ENCODE data around the gene GOLGA3.

Gene GOLGA3

DNA sequence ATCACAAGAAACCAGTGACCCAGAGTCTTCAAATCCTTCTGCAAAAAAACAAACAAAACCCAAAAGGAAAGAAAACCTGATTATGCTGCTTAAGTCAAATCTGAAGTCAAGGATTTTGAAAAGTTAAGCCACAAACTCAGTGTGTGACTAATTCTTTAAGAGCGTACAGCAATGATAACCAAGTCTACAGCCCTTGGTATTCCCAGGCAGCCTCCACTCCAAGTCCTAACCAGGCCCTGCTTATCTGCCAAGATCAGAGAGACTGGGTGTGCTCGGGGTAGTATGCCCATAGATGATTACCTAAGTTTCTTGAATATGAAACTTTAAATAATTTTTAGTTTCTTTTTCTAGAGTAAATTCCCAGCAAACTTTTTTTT lies 104.9 kb downstream of the GOLGA3 start:
- TF ChIP-seq FOXP2 (optimal IDR thresholded peaks at IDR 0.05; ENCODE audit: borderline replicate concordance, extremely low read depth, extremely low read length, insufficient read depth): no peak
- TF ChIP-seq SIN3A (IDR thresholded peaks at IDR 0.05; ENCODE audit: borderline replicate concordance, insufficient read depth, low read length): no peak
- TF ChIP-seq, protein P1, sequence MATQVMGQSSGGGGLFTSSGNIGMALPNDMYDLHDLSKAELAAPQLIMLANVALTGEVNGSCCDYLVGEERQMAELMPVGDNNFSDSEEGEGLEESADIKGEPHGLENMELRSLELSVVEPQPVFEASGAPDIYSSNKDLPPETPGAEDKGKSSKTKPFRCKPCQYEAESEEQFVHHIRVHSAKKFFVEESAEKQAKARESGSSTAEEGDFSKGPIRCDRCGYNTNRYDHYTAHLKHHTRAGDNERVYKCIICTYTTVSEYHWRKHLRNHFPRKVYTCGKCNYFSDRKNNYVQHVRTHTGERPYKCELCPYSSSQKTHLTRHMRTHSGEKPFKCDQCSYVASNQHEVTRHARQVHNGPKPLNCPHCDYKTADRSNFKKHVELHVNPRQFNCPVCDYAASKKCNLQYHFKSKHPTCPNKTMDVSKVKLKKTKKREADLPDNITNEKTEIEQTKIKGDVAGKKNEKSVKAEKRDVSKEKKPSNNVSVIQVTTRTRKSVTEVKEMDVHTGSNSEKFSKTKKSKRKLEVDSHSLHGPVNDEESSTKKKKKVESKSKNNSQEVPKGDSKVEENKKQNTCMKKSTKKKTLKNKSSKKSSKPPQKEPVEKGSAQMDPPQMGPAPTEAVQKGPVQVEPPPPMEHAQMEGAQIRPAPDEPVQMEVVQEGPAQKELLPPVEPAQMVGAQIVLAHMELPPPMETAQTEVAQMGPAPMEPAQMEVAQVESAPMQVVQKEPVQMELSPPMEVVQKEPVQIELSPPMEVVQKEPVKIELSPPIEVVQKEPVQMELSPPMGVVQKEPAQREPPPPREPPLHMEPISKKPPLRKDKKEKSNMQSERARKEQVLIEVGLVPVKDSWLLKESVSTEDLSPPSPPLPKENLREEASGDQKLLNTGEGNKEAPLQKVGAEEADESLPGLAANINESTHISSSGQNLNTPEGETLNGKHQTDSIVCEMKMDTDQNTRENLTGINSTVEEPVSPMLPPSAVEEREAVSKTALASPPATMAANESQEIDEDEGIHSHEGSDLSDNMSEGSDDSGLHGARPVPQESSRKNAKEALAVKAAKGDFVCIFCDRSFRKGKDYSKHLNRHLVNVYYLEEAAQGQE (IDR thresholded peaks at IDR 0.05; ENCODE audit: insufficient read depth in 1 of 2, low read depth in 2 of 2, low read length in 2 of 2): no peak
- no peak for TF ChIP-seq TAF1 (IDR thresholded peaks at IDR 0.05; ENCODE audit: borderline replicate concordance, insufficient read depth, low read length)
- no peak; the same call in 1 of the 2 replicates for TF ChIP-seq POLR2AphosphoS5 (IDR thresholded peaks at IDR 0.05; ENCODE audit: low read depth, low read length)

DNA sequence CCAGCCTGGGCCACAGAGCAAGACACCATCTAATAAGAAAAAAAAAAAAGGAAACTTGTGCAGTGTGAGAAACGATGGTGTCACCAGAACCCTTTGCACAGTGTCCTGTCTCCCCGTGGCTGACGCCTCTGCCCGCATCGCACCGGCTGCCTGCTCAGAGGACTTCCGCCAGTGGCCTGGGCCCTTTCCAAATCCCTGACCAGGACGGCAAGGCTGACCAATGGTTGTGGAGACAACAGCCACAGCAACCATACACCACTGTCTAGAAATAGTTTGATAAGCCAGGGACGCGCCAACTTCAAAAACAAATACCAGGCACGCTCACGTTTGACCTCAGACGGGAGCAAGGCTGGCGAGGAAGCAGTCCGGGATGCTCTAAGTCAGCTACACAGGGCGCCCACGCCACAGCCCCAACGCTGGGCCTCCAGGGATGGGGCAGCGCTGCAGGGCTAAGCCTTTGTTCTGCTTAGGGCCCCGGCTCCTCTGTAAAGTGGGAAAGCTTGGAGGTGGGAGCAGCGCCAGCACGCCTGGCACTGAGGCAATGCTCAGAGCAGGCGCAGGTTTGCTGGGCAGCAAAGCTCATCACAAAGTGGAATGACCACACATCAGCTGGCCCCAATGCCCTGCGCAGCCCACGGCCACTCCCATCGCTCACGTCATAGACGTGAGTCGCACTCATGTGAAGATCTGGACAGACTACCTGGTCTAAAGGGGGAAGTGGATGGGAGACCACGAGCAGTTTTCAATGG lies 105.5 kb downstream of the GOLGA3 start:
- TF ChIP-seq POLR2AphosphoS5 (IDR thresholded peaks at IDR 0.05; ENCODE audit: low read depth, low read length) (peak; percentile 22), TAF1 (IDR thresholded peaks at IDR 0.05; ENCODE audit: borderline replicate concordance, insufficient read depth, low read length) (no peak)

DNA sequence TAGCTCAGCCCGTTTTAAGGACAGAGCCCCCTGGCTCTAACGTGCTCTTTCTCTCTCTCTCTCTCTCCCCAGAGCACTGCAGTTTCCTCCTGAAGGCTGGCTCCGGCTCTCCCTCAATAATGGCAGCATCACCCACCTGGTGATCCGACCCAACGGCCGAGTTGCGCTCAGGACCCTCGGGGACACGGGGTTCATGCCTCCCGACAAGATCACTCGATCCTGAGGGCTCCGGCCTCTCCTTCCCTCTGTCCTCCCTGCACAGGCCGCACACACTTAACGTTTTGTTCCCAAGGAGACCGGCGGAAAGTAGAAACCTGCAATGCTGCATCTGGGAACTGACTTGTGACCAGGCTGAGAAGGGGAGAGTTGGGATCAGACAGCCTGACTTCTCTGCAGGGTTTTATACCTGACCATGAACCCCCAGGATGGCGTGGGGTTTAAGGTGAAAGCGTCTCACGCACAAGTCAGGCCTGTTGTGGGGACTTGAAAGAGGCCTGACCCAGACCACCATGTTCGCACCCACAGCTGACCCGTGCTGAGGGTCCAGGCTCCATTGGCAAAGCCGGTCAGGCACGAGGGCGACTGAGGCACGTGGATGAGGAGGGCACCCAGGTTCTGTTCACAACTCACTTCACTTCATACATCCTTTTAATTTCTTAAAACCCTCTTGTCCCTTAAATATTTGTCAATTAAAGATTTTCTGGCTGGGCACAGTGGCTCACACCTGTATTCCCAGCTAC lies 107.9 kb downstream of the GOLGA3 start:
- TF ChIP-seq SIN3A (IDR thresholded peaks at IDR 0.05; ENCODE audit: borderline replicate concordance, insufficient read depth, low read length): no peak
- no peak for TF ChIP-seq TAF1 (IDR thresholded peaks at IDR 0.05; ENCODE audit: borderline replicate concordance, insufficient read depth, low read length)
- no peak for TF ChIP-seq FOXP2 (optimal IDR thresholded peaks at IDR 0.05; ENCODE audit: borderline replicate concordance, extremely low read depth, extremely low read length, insufficient read depth)
- TF ChIP-seq, protein P1 (IDR thresholded peaks at IDR 0.05; ENCODE audit: insufficient read depth in 1 of 2, low read depth in 2 of 2, low read length in 2 of 2): no peak
- no peak for TF ChIP-seq POLR2AphosphoS5 (IDR thresholded peaks at IDR 0.05; ENCODE audit: low read depth, low read length)

DNA sequence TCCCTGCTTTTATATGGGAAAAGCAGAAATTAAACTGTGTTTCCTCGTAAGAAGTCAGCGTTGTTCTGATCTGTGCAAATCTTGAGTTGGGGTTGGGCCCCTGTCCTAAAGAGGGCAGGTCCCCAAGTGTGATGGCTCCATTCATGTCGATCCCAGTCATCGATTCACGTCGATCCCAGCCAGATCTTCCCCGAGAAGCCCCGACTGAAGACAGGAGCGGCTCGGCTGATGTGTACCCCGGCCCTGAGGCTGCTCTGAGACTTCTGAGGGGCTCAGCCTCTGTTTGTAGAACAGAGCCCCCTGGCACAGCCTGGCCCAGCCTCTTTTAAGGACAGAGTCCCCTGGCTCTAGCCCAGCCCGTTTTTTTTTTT lies 108.7 kb downstream of the GOLGA3 start:
- TF ChIP-seq SIN3A (IDR thresholded peaks at IDR 0.05; ENCODE audit: borderline replicate concordance, insufficient read depth, low read length): no peak
- no peak for TF ChIP-seq FOXP2 (optimal IDR thresholded peaks at IDR 0.05; ENCODE audit: borderline replicate concordance, extremely low read depth, extremely low read length, insufficient read depth)
- TF ChIP-seq, protein P1 (IDR thresholded peaks at IDR 0.05; ENCODE audit: insufficient read depth in 1 of 2, low read depth in 2 of 2, low read length in 2 of 2): no peak
- no peak; the same call in 1 of the 2 replicates for TF ChIP-seq POLR2AphosphoS5 (IDR thresholded peaks at IDR 0.05; ENCODE audit: low read depth, low read length)
- TF ChIP-seq TAF1 (IDR thresholded peaks at IDR 0.05; ENCODE audit: borderline replicate concordance, insufficient read depth, low read length): no peak

DNA sequence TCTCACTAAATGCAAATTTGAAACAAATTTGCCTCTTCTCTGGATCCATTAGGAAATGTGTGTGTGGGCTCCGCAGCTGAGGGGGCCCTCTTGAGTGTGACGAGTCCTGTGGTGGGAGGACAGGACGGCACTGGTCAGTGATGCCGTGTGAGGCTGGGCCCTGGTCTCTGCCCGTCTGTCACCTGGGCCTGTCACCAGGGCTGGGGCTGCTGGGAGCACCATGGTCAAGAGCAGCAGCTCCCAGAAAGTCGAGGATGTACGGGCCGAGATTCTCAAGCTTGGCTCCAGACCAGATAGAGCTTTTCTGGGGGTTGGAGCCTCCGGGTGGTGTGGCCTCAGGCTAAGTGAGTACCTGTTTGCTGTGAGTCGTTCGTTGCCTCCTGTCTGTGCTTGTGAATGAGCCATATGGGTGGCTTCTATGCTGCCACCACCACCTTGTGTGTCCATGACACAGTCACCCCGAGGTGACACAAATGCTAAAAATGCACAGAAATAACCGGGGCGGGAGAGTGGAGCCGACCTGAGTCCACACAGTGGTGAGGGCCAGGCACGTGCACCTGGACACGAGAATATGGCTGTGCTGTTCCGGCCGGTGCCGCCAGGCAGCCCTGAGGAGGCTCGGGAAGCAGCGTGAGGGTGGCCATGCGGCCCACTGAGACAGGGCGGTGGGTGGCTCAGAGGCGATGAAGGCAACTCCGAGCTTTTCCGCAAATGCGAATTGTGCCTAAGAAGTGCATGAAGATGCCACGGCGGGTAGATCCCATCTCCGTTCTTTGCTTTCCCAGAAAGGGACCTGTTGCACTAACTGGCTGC lies 109.3 kb downstream of the GOLGA3 start:
- TF ChIP-seq, protein P1 (IDR thresholded peaks at IDR 0.05; ENCODE audit: insufficient read depth in 1 of 2, low read depth in 2 of 2, low read length in 2 of 2): no peak
- TF ChIP-seq SIN3A (IDR thresholded peaks at IDR 0.05; ENCODE audit: borderline replicate concordance, insufficient read depth, low read length) (no peak), TAF1 (IDR thresholded peaks at IDR 0.05; ENCODE audit: borderline replicate concordance, insufficient read depth, low read length) (no peak), POLR2AphosphoS5 (IDR thresholded peaks at IDR 0.05; ENCODE audit: low read depth, low read length) (no peak; the same call in 1 of the 2 replicates)

Data from PFSK-1 (cell line).